B cell (primary cell): Measurements from ENCODE around the gene DEGS1. TPM values are rescaled to one million over a fixed set of nuclear protein-coding genes. Genes with fewer than 3 reads are reported as not detected.

Experiments used
- ATAC-seq: fragments of 200-7000 bp; cut with Tn5 transposase; one replicate; pipeline ENCODE4 v1.10.0; 2021; ENCODE audit warnings: low read depth, mild to moderate bottlenecking, moderate number of reproducible peaks, moderate library complexity
- CTCF ChIA-PET: fragments of 350-600 bp; sonication (Branson Sonifier 250); formaldehyde crosslinking; loops from one replicate; lab custom pipeline; 2021; ENCODE audit warnings: antibody characterized with exemption, inconsistent platforms; lab: Charles Lee
- POLR2A ChIA-PET: fragments of 350-600 bp; sonication (Branson Sonifier 250); formaldehyde crosslinking; loops from one replicate; lab custom pipeline; 2021; ENCODE audit warnings: antibody characterized with exemption; lab: Charles Lee
- DNase-seq: peaks from one replicate; pipeline ENCODE4 v3.0.0; 2013
- H2AFZ ChIP-seq: 2 replicates; pipeline ENCODE4 v1.6.1; 2012; ENCODE audit warnings: mild to moderate bottlenecking, low read depth, low read length; ENCODE audit not compliant: insufficient read depth, poor library complexity, severe bottlenecking
- H3K27ac ChIP-seq, 2 donors: 1 replicate in 1 of 2; 2 replicates in 1 of 2; pipeline ENCODE4 v1.5.1; 2012 to 2013; ENCODE audit warnings: low read length in 2 of 2, mild to moderate bottlenecking in 2 of 2, moderate library complexity in 1 of 2
- H3K27me3 ChIP-seq, 4 experiments: fragments of 200-600 bp in 1 of 4; sonication (generic) in 1 of 4; replicated peaks in 1 of 4; 1 replicate in 2 of 4; 2 replicates in 2 of 4; pipeline versions ENCODE4 v1.6.1 to v1.7.0; 2013 to 2016; ENCODE audit warnings: low read length in 3 of 4, mild to moderate bottlenecking in 2 of 4, mixed read lengths in 1 of 4, moderate library complexity in 1 of 4; ENCODE audit not compliant: insufficient read depth in 4 of 4, control insufficient read depth in 3 of 4; ENCODE audit errors: control extremely low read depth in 1 of 4
- H3K36me3 ChIP-seq, 2 experiments: replicated peaks in 1 of 2; 1 replicate in 1 of 2; 2 replicates in 1 of 2; pipeline versions ENCODE4 v1.6.1 to v1.7.1; 2013; ENCODE audit warnings: low read length in 1 of 2; ENCODE audit not compliant: insufficient read depth in 2 of 2, control insufficient read depth in 1 of 2; ENCODE audit errors: control extremely low read depth in 1 of 2, extremely low read depth in 1 of 2
- H3K4me1 ChIP-seq, 2 donors: fragments of 200-600 bp in 1 of 2; sonication (generic) in 1 of 2; 1 replicate in 1 of 2; 2 replicates in 1 of 2; pipeline versions ENCODE4 v1.5.1 to v1.6.1; 2013 to 2017; ENCODE audit warnings: low read length in 2 of 2; ENCODE audit not compliant: control insufficient read depth in 2 of 2, insufficient read depth in 2 of 2
- H3K4me2 ChIP-seq: replicated peaks from 2 replicates; pipeline ENCODE3; 2012; ENCODE audit warnings: mild to moderate bottlenecking, low read depth, low read length; ENCODE audit not compliant: poor library complexity, severe bottlenecking
- H3K4me3 ChIP-seq, 5 experiments: fragments of 200-600 bp in 1 of 5; sonication (generic) in 1 of 5; 1 replicate in 3 of 5; 2 replicates in 2 of 5; pipeline versions ENCODE4 v1.5.1 to v1.7.0; 2011 to 2016; ENCODE audit warnings: low read length in 4 of 5, mild to moderate bottlenecking in 4 of 5, low read depth in 2 of 5, control low read depth in 1 of 5, moderate library complexity in 1 of 5; ENCODE audit not compliant: insufficient read depth in 1 of 5; ENCODE audit errors: control extremely low read depth in 1 of 5, extremely low read depth in 1 of 5
- H3K79me2 ChIP-seq: fragments of 200-600 bp; sonication (generic); one replicate; pipeline ENCODE4 v1.6.0; 2016; ENCODE audit warnings: low read length; ENCODE audit not compliant: control insufficient read depth, insufficient read depth
- H3K9ac ChIP-seq: fragments of 200-600 bp; sonication (generic); 2 replicates; pipeline ENCODE4 v1.6.1; 2017; ENCODE audit warnings: mild to moderate bottlenecking, low read length, moderate library complexity
- H3K9me3 ChIP-seq, 3 donors: one replicate each; pipeline versions ENCODE4 v1.6.1 to v1.7.1; 2013; ENCODE audit warnings: low read length in 2 of 3; ENCODE audit not compliant: control insufficient read depth in 2 of 3, insufficient read depth in 1 of 3; ENCODE audit errors: control extremely low read depth in 1 of 3
- H4K20me1 ChIP-seq: 2 replicates; pipeline ENCODE4 v1.6.0; 2012; ENCODE audit warnings: mild to moderate bottlenecking, low read length; ENCODE audit not compliant: insufficient read depth, control insufficient read depth, poor library complexity, severe bottlenecking
- H3K27ac Mint-ChIP-seq: one replicate; pipeline ENCODE4 v1.8.0; 2021; ENCODE audit warnings: mixed read lengths
- H3K27me3 Mint-ChIP-seq: one replicate; pipeline ENCODE4 v1.8.0; 2021; ENCODE audit warnings: mixed read lengths
- H3K4me1 Mint-ChIP-seq: one replicate; pipeline ENCODE4 v1.8.0; 2021; ENCODE audit warnings: mixed read lengths
- H3K4me3 Mint-ChIP-seq: one replicate; pipeline ENCODE4 v1.8.0; 2021; ENCODE audit warnings: mixed read lengths
- H3K9me3 Mint-ChIP-seq: one replicate; pipeline ENCODE4 v1.8.0; 2022; ENCODE audit warnings: mixed read lengths; ENCODE audit not compliant: insufficient read depth
- CTCF ChIP-seq: fragments of 200-600 bp; IDR thresholded peaks from one replicate; pipeline ENCODE4 v1.8.0; 2022; ENCODE audit warnings: antibody characterized with exemption, mild to moderate bottlenecking
- EZH2 ChIP-seq: IDR thresholded peaks from 2 replicates; pipeline ENCODE4 v1.6.1; 2012; ENCODE audit warnings: borderline replicate concordance, low read depth, mild to moderate bottlenecking, moderate library complexity, low read length; ENCODE audit not compliant: insufficient read depth, poor library complexity, severe bottlenecking
- WGBS: methylation state at CpG from one replicate; pipeline ENCODE4 v1.1.5; 2013; ENCODE audit warnings: missing lambda C conversion rate; ENCODE audit not compliant: insufficient coverage; 5-methylcytosine and 5-hydroxymethylcytosine counted together
- intact Hi-C: fragments of 100-400 bp; cut with micrococcal nuclease; formaldehyde crosslinking; loops from one replicate; pipeline ENCODE4 v1.10.0; 2022
- polyA plus RNA-seq: library from polyadenylated mRNA; depleted of rRNA; stranded (reverse); fragments of >200 nt; gene quantifications from 2 replicates; pipeline ENCODE4 v1.2.3, GENCODE V29; 2012
- total RNA-seq, 2 donors: library from RNA; stranded (reverse); fragments of 120-200 nt in 1 of 2; gene quantifications; 1 replicate in 1 of 2; 2 replicates in 1 of 2; pipeline versions ENCODE4 v1.2.3 to v1.2.4, GENCODE V29; 2013 to 2022

Gene DEGS1
- total and polyA plus RNA-seq, 2 donors (not counting 1 experiment from before 2014, with no cell fraction given): 49.0 to 52.1 TPM

- peak overlapping the region; percentile 78 for H3K4me2 ChIP-seq
- peaks cover 33% of the 10 kb centered on the region for H4K20me1 ChIP-seq
- peaks cover 41 to 48% of the 10 kb centered on the region in 2 donors for H3K4me1 ChIP-seq
- 15% methylated on average over 6 of the region's 22 CpGs for WGBS
- H3K27ac ChIP-seq: peak overlapping the region; percentile 90 to 99
- peaks cover 42% of the 10 kb centered on the region for H3K79me2 ChIP-seq
- peak overlapping the region; percentile 79 for H3K9ac ChIP-seq
- POLR2A ChIA-PET: interaction anchor here (0.6 to 3.4 kb wide), 12 partner anchors 10 to 1472 kb away, joined by 3 to 21 read pairs (median 4); partner anchors contain the start of genes NVL and WDR26
- H3K27me3 ChIP-seq: no peaks in the 10 kb centered on the region
- H3K4me3 ChIP-seq: peak overlapping the region; percentile 74 to 90 (median 82)
- DNase-seq (peak; percentile 82), ATAC-seq (peak; percentile 22)
- H3K36me3 ChIP-seq: peaks cover 0 to 1% of the 10 kb centered on the region in 2 experiments
- intact Hi-C loops: loop anchor here (1.0 to 5.0 kb wide), 9 partner anchors 10 to 337 kb away; partner anchors contain the start of genes TP53BP2 and WDR26
- TF ChIP-seq EZH2: no peak
- TF ChIP-seq CTCF: no peak
- peaks cover 0 to 6% (median 0%) of the 10 kb centered on the region in 3 donors for H3K9me3 ChIP-seq
- CTCF ChIA-PET: interaction anchor here (1.0 to 2.7 kb wide), 6 partner anchors 8 to 151 kb away, joined by 4 to 20 read pairs (median 4); no protein-coding TSS in a partner anchor
- Mint-ChIP-seq H3K9me3 (no peaks in the 10 kb centered on the region), H3K27me3 (no peaks in the 10 kb centered on the region), H3K27ac (peak overlapping the region; percentile 90), H3K4me1 (peaks cover 33% of the 10 kb centered on the region), H3K4me3 (peak overlapping the region; percentile 80)
- peak overlapping the region; percentile 74 for H2AFZ ChIP-seq
These were observed 779 bp upstream of the DEGS1 start for GRCh38 chr1:224182057-224182865.
